KMS-11 (cell line): ENCODE results near the gene UACA.

Experiments
- H2AFZ ChIP-seq: fragments of 200-600 bp; sonication (generic); 2 replicates; pipeline ENCODE4 v1.6.1; 2016; ENCODE audit warnings: antibody characterized with exemption, mixed run types, low read depth
- H3K27ac ChIP-seq: fragments of 200-600 bp; sonication (generic); 2 replicates; pipeline ENCODE4 v1.6.1; 2016; ENCODE audit warnings: mild to moderate bottlenecking, mixed run types
- H3K27me3 ChIP-seq: fragments of 200-600 bp; sonication (generic); 2 replicates; pipeline ENCODE4 v1.6.1; 2017; ENCODE audit warnings: mild to moderate bottlenecking, low read depth, mixed run types, moderate library complexity; ENCODE audit not compliant: insufficient read depth
- H3K36me3 ChIP-seq: fragments of 200-600 bp; sonication (generic); 2 replicates; pipeline ENCODE4 v1.6.1; 2017; ENCODE audit warnings: mild to moderate bottlenecking, mixed run types; ENCODE audit not compliant: insufficient read depth
- H3K4me1 ChIP-seq: fragments of 200-600 bp; sonication (generic); 2 replicates; pipeline ENCODE4 v1.6.1; 2016; ENCODE audit warnings: mild to moderate bottlenecking, low read depth, mixed run types; ENCODE audit not compliant: poor library complexity, severe bottlenecking
- H3K4me2 ChIP-seq: fragments of 200-600 bp; sonication (generic); 2 replicates; pipeline ENCODE4 v1.7.0; 2016; ENCODE audit warnings: mild to moderate bottlenecking, mixed run types
- H3K4me3 ChIP-seq: fragments of 200-600 bp; sonication (generic); IDR thresholded peaks from 2 replicates; pipeline ENCODE4 v1.6.1; 2017; ENCODE audit warnings: low read depth, low read length, mixed read lengths; ENCODE audit not compliant: insufficient read depth
- H3K79me2 ChIP-seq: fragments of 200-600 bp; sonication (generic); 2 replicates; pipeline ENCODE4 v1.6.1; 2016; ENCODE audit warnings: low read depth, mixed run types; ENCODE audit not compliant: insufficient read depth
- H3K9ac ChIP-seq: fragments of 200-600 bp; sonication (generic); 2 replicates; pipeline ENCODE4 v1.6.1; 2016; ENCODE audit warnings: mild to moderate bottlenecking, mixed run types
- H4K20me1 ChIP-seq: fragments of 200-600 bp; sonication (generic); 2 replicates; pipeline ENCODE4 v1.6.1; 2016; ENCODE audit warnings: mild to moderate bottlenecking, mixed run types; ENCODE audit not compliant: insufficient read depth
- TF ChIP-seq, protein P1 (sequence below): fragments of 200-600 bp; sonication (generic); conservative IDR thresholded peaks from 2 replicates; pipeline ENCODE4 v1.6.1; 2017; ENCODE audit warnings: low read depth, mild to moderate bottlenecking, antibody characterized with exemption, low read length, moderate library complexity, mixed read lengths

UACA gene

DNA sequence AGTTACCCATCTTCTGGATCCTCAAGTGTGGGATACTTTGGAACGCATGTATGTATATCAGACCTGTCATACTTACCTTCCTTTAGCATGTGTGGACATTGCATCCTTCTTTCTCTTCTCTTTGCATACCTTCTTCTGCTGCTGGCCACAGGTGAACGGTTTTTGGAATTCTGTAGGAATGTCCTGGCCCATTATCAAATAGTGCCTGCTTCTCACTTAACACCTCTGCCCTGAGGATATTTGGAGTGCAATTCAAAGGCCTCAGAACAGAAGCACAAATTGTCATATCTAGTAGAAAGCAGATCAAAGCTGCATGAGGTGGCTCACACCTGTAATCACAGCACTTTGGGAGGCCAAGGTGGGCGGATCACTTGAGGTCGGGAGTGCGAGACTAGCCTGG lies 34.1 kb upstream of the UACA start:
- Histone ChIP-seq H2AFZ (no peak overlapping the region), H4K20me1 (no peaks in the 10 kb centered on the region), H3K4me3 (no peak overlapping the region), H3K36me3 (no peaks in the 10 kb centered on the region), H3K79me2 (no peaks in the 10 kb centered on the region), H3K9ac (no peak overlapping the region), H3K4me2 (no peak overlapping the region), H3K27ac (no peak overlapping the region), H3K4me1 (no peaks in the 10 kb centered on the region), H3K27me3 (no peaks in the 10 kb centered on the region)
- TF ChIP-seq, protein P1, sequence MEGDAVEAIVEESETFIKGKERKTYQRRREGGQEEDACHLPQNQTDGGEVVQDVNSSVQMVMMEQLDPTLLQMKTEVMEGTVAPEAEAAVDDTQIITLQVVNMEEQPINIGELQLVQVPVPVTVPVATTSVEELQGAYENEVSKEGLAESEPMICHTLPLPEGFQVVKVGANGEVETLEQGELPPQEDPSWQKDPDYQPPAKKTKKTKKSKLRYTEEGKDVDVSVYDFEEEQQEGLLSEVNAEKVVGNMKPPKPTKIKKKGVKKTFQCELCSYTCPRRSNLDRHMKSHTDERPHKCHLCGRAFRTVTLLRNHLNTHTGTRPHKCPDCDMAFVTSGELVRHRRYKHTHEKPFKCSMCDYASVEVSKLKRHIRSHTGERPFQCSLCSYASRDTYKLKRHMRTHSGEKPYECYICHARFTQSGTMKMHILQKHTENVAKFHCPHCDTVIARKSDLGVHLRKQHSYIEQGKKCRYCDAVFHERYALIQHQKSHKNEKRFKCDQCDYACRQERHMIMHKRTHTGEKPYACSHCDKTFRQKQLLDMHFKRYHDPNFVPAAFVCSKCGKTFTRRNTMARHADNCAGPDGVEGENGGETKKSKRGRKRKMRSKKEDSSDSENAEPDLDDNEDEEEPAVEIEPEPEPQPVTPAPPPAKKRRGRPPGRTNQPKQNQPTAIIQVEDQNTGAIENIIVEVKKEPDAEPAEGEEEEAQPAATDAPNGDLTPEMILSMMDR = no peak

DNA sequence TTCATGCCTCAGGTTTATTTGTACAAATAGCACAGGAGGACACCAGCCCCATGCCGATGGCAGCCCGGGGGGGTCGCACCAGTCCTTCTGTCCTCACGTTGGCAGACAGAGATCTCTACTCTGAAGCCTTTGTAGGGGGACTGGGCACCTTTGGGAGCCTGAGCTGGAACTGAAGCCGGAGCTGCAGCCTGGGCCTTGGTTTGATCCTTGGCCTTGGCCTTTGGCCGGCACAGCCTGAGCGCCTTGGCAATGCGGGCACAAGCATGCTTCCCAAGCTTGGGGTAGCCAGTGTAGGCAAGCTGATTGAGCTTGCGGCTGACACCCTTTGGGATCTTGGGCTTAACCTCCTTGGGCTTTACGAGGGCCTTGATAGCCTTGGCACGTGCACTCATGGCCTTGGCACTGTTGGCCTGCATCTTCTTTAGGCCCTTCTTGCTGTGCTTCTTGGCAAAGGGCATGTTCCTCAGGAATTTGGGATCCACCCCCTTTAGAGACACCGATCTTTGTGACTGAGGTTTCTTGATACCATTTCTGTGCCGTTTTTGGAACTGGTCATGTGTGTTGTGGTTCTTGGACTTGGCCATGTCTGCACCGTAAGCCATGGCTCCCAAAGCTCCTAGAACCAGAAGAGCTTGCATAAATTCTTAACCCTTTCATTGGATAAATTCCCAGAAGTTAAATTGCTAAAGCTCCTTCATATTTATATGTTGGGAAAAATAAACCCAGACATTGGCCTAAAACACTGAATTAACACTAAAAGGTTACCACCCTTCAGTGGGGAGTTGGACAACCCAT lies 33.4 kb upstream of the UACA start:
- H3K4me2 ChIP-seq = no peak overlapping the region
- H3K27ac ChIP-seq = no peak overlapping the region
- H2AFZ ChIP-seq = no peak overlapping the region
- H3K36me3 ChIP-seq = no peaks in the 10 kb centered on the region
- H4K20me1 ChIP-seq = no peaks in the 10 kb centered on the region
- no peaks in the 10 kb centered on the region for H3K27me3 ChIP-seq
- no peak overlapping the region for H3K4me3 ChIP-seq
- no peaks in the 10 kb centered on the region for H3K79me2 ChIP-seq
- H3K4me1 ChIP-seq = no peaks in the 10 kb centered on the region
- H3K9ac ChIP-seq = no peak overlapping the region
- TF ChIP-seq, protein P1 = no peak

DNA sequence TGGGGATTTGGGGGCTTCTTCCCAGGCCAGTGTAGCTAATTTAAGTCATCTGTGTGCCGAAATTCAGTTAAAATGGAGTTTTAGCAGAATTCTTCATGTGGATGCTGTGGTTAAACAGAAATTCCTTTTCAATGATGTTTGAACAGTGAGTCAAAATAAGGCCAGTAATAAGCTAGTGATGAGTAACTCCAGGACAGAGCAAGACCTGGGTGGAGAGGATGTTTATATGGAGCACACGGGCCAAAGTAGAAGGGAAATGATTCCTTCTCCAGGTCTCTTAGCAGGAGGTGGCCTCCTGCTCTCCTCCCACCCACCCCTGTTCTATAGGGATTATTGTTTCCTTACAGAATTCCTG lies 31.9 kb upstream of the UACA start:
- Histone ChIP-seq H3K27me3 (no peaks in the 10 kb centered on the region), H3K4me1 (no peaks in the 10 kb centered on the region), H3K4me3 (no peak overlapping the region), H3K36me3 (no peaks in the 10 kb centered on the region), H3K27ac (no peak overlapping the region), H2AFZ (no peak overlapping the region), H3K79me2 (no peaks in the 10 kb centered on the region), H3K4me2 (no peak overlapping the region), H3K9ac (no peak overlapping the region), H4K20me1 (no peaks in the 10 kb centered on the region)
- TF ChIP-seq, protein P1 = no peak

DNA sequence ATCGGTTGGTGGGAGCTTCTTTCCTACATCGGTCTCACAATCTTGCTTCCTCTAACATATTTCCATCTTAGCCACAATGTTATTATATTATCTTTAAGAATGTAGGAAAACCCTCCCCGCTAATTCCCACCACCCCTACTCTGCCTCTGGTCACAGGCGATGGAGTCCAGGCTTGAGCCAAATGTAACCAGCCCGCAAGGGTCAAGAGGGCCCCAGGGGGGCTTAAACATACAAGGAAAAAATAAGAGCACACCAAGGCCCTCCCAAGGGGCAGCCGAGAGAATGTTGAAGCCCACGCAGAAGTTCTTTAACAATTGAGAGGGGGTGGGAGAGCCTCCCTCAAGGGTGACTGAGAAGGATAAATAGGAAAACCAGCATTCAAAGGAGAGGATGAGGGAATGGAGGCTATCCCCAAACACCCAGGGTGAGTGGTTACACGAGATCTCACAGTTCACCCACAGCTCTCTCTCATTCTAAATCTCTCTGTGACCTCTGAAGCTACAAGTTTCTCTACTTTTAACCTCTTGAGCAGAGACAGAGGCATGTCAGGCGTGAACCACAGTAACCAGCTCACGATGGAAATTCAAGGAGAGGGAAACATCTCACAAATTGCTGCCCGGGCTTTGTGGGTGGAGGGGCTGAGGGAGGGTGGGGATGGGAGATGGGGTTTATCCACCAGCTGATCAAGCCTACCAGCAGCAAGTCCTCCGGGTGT lies 31.4 kb upstream of the UACA start:
- Histone ChIP-seq H3K4me2 (no peak overlapping the region), H3K79me2 (no peaks in the 10 kb centered on the region), H3K4me1 (no peaks in the 10 kb centered on the region), H4K20me1 (no peaks in the 10 kb centered on the region), H3K27ac (no peak overlapping the region), H2AFZ (no peak overlapping the region), H3K4me3 (no peak overlapping the region), H3K27me3 (no peaks in the 10 kb centered on the region), H3K36me3 (no peaks in the 10 kb centered on the region), H3K9ac (no peak overlapping the region)
- TF ChIP-seq, protein P1 = no peak
